ENCODE measurements around the gene USP12.
A peak's percentile ranks its signal among the peaks of the same experiment; 100 is the strongest.

The USP12 gene

DNA sequence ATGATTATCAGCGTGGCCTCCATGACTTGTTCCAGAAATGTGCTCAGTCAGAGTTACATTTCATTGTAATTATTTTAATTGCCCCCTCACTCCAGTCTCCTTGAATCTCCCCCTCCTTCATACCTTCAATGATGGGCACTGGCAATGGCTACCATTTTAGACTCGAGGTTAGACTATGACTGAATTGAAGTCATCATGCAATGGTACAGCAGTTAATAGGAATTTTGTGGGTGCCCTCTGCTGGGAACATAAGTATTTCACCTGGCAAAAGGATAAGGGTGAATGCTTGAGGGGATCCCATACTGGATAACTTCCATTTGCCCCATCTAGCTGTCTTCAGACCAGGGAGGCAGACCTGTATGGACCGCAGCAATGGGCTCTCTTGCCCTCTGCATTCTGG lies 32.2 kb upstream of the USP12 start:
- no peak for DNase-seq (ENCODE audit: low read depth)
- in situ Hi-C loops (cut with HindIII; ENCODE audit: low sequenced_read_pairs), result no loop called here
- no peak overlapping the region for H3K4me3 ChIP-seq (ENCODE audit: low read depth, low read length)
- TF ChIP-seq CTCF (IDR thresholded peaks at IDR 0.05; ENCODE audit: low read depth, low read length, missing control alignments), result peak; percentile 28

DNA sequence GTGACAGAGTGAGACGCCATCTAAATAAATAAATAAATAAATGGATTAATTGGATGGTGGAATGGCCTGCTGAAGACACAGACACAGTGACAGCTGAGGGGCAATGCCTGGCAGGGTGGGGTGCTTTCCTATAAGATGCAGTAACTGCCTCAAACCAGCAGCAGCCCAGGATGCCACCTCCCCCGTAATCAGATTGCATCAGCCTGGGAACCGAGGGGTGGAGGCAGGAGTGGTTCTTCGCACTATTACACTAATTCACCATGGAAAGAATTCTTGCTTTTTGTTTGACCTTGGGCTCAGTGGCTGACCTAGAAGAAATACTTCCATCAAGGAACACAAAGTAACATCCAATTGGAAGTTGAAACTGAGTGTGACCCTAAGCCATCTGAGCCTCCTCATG lies 31.6 kb upstream of the USP12 start:
- no peak overlapping the region for H3K4me3 ChIP-seq (ENCODE audit: low read depth, low read length)
- no peak for DNase-seq (ENCODE audit: low read depth)
- in situ Hi-C loops (cut with HindIII; ENCODE audit: low sequenced_read_pairs), result no loop called here
- no peak for TF ChIP-seq CTCF (IDR thresholded peaks at IDR 0.05; ENCODE audit: low read depth, low read length, missing control alignments)

DNA sequence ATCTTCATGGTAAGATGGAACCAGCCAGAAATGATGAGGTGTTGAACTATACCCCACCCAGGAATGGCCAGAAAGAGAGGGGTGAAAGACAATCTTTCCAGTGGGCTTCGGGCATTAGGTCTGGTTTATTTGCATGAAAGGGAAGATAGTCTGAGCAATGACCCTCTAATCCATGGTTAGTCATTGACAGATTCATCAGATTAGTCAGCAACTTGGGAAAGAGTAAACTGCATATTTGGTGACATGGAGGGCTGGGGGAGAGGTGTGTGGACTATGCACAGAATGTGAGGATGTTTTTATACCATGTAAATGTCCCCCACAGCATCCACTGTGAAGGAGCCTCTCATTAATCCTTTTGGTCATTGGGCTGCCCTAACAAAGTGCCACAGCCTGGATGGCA lies 30.1 kb upstream of the USP12 start:
- no peak overlapping the region for H3K4me3 ChIP-seq (ENCODE audit: low read depth, low read length)
- no peak for TF ChIP-seq CTCF (IDR thresholded peaks at IDR 0.05; ENCODE audit: low read depth, low read length, missing control alignments)
- no peak for DNase-seq (ENCODE audit: low read depth)
- in situ Hi-C loops (cut with HindIII; ENCODE audit: low sequenced_read_pairs), result no loop called here

DNA sequence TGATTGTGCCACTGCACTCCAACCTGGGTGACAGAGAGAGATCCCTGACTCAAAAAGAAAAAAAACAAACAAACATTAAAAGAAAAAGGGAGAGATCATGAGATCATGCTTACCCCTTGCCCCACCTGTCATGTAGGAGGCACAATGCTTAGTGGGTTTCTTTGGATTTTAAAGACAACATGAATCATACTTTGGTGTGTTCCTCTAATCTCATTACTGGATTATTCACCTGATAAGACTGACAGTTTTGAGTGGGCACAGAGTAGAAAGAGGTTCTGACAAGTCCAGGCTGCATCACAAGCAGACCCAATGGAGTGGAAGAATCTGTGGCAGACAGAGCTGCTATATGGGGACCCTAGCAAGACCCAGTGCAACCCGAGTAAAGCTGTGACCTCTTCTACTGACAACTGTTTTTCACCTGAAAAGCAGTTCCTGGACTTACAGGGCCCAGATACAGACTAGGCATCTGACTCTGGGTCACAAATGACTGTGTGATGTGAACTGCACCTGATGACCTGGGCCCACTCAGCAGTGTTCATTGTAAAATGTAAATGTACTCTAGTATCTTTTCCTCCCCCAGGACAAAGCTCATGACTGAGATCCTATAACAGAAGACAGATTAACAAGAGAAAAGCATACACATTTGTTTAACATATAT lies 28.9 kb upstream of the USP12 start:
- in situ Hi-C loops (cut with HindIII; ENCODE audit: low sequenced_read_pairs), result no loop called here
- H3K4me3 ChIP-seq (ENCODE audit: low read depth, low read length), result no peak overlapping the region
- TF ChIP-seq CTCF (IDR thresholded peaks at IDR 0.05; ENCODE audit: low read depth, low read length, missing control alignments), result no peak
- DNase-seq (ENCODE audit: low read depth), result no peak

GRCh38 chr13:27199696-27200095 lies 28.1 kb upstream of the USP12 start:
- no peak overlapping the region for H3K4me3 ChIP-seq (ENCODE audit: low read depth, low read length)
- in situ Hi-C loops (cut with HindIII; ENCODE audit: low sequenced_read_pairs), result no loop called here
- no peak for DNase-seq (ENCODE audit: low read depth)
- TF ChIP-seq CTCF (IDR thresholded peaks at IDR 0.05; ENCODE audit: low read depth, low read length, missing control alignments), result no peak

DNA sequence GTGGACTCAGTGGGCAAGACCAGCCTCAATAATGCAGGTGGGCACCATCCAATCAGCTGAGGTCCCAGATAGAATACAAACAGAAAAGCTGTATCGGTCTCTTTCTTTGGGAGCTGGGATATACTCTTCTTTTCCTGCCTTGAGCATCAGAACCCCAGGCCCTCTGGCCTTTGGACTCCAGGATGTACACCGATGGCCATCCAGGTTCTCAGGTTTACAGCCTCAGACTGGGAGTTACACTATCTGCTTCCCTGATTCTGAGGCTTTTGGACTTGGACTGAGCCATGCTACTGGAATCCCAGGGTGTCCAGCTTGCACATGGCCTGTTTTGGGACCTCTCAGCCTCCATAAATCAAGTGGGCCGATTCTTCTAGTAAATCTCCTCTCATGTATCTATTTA lies 27.6 kb upstream of the USP12 start:
- in situ Hi-C loops (cut with HindIII; ENCODE audit: low sequenced_read_pairs), result no loop called here
- TF ChIP-seq CTCF (IDR thresholded peaks at IDR 0.05; ENCODE audit: low read depth, low read length, missing control alignments), result no peak
- DNase-seq (ENCODE audit: low read depth), result no peak
- H3K4me3 ChIP-seq (ENCODE audit: low read depth, low read length), result no peak overlapping the region

Data from astrocyte of the cerebellum (primary cell).